Medulla oblongata (tissue), 1 donor: Measurements from ENCODE around the gene PYCR2.
"Not testable (repeated sequence)": the region's sequence is repeated elsewhere in the genome, so short reads cannot be mapped to it uniquely, and the experiment has no call there.

Source experiments
- DNase-seq: peaks from one replicate; pipeline ENCODE4 v3.0.0-alpha.2; 2015; ENCODE audit errors: extremely low spot score

The PYCR2 gene

GRCh38 chr1:225923692-225924555 lies at the start of gene PYCR2:
Gene PYCR2, minus strand, starts transcription at chr1:225924250. Its CDS starts 140 bp downstream, at chr1:225924110.
- DNase-seq = peak; percentile 97

- DNase-seq = no peak
These were observed 49.1 kb upstream of the PYCR2 start for GRCh38 chr1:225973158-225973557.

- no peak for DNase-seq
These were observed 48.5 kb upstream of the PYCR2 start for GRCh38 chr1:225972344-225973152.

GRCh38 chr1:225970592-225971157 lies 46.6 kb upstream of the PYCR2 start:
- DNase-seq = not testable (repeated sequence)

- not testable (repeated sequence) for DNase-seq
These were observed 45.7 kb upstream of the PYCR2 start for GRCh38 chr1:225969751-225970150.

GRCh38 chr1:225965231-225965630 lies 41.2 kb upstream of the PYCR2 start:
- no peak for DNase-seq

- DNase-seq = no peak
These were observed 39.9 kb upstream of the PYCR2 start for GRCh38 chr1:225963735-225964530.

- DNase-seq = no peak
These were observed 38.5 kb upstream of the PYCR2 start for GRCh38 chr1:225962440-225962975.

GRCh38 chr1:225961659-225962439 lies 37.8 kb upstream of the PYCR2 start:
- no peak for DNase-seq

- DNase-seq = no peak
These were observed 34.0 kb upstream of the PYCR2 start for GRCh38 chr1:225958041-225958440.

- DNase-seq = no peak
These were observed 30.7 kb upstream of the PYCR2 start for GRCh38 chr1:225954753-225955152.

- no peak for DNase-seq
These were observed 29.3 kb upstream of the PYCR2 start for GRCh38 chr1:225953315-225953714.

GRCh38 chr1:225950905-225951497 lies 27.0 kb upstream of the PYCR2 start:
- DNase-seq = no peak

GRCh38 chr1:225949041-225949440 lies 25.0 kb upstream of the PYCR2 start:
- DNase-seq = no peak

- DNase-seq = no peak
These were observed 22.8 kb upstream of the PYCR2 start for GRCh38 chr1:225946803-225947202.

GRCh38 chr1:225946082-225946620 lies 22.1 kb upstream of the PYCR2 start:
- no peak for DNase-seq

GRCh38 chr1:225945564-225945963 lies 21.5 kb upstream of the PYCR2 start:
- DNase-seq = no peak

- DNase-seq = no peak
These were observed 20.9 kb upstream of the PYCR2 start for GRCh38 chr1:225944951-225945350.

- no peak for DNase-seq
These were observed 20.3 kb upstream of the PYCR2 start for GRCh38 chr1:225944387-225944786.

- DNase-seq = no peak
These were observed 19.5 kb upstream of the PYCR2 start for GRCh38 chr1:225943582-225943981.
